ENCODE results near the gene KSR1. TPM values are rescaled to one million over a fixed set of nuclear protein-coding genes. Genes with fewer than 3 reads are reported as not detected.
A peak's percentile ranks its signal among the peaks of the same experiment; 100 is the strongest.

The KSR1 gene
- total RNA-seq, 6 donors from 2014 or later: 23.0 to 94.3 (median 60.9) TPM

GRCh38 chr17:27568216-27568615 is 112.0 kb downstream of the KSR1 start:
- Histone ChIP-seq H3K4me1 (peaks cover 11 to 54% (median 19%) of the 10 kb centered on the region in 4 donors), H3K27ac (no peak overlapping the region), H3K27me3 (no peaks in the 10 kb centered on the region), H3K36me3 (no peaks in the 10 kb centered on the region), H3K9me3 (no peaks in the 10 kb centered on the region), H3K4me3 (no peak overlapping the region)
- DNase-seq (no peak), ATAC-seq (ENCODE audit: low FRiP score in 2 of 2) (no peak)
- TF ChIP-seq EP300 (IDR thresholded peaks at IDR 0.05) (no peak), POLR2A (IDR thresholded peaks at IDR 0.05) (no peak), POLR2AphosphoS5 (IDR thresholded peaks at IDR 0.05) (no peak)
- TF ChIP-seq, protein P1, sequence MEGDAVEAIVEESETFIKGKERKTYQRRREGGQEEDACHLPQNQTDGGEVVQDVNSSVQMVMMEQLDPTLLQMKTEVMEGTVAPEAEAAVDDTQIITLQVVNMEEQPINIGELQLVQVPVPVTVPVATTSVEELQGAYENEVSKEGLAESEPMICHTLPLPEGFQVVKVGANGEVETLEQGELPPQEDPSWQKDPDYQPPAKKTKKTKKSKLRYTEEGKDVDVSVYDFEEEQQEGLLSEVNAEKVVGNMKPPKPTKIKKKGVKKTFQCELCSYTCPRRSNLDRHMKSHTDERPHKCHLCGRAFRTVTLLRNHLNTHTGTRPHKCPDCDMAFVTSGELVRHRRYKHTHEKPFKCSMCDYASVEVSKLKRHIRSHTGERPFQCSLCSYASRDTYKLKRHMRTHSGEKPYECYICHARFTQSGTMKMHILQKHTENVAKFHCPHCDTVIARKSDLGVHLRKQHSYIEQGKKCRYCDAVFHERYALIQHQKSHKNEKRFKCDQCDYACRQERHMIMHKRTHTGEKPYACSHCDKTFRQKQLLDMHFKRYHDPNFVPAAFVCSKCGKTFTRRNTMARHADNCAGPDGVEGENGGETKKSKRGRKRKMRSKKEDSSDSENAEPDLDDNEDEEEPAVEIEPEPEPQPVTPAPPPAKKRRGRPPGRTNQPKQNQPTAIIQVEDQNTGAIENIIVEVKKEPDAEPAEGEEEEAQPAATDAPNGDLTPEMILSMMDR (IDR thresholded peaks at IDR 0.05): no peak
- 91% methylated on average over 4 to 9 of the region's 9 CpGs for WGBS, 2 donors

DNA sequence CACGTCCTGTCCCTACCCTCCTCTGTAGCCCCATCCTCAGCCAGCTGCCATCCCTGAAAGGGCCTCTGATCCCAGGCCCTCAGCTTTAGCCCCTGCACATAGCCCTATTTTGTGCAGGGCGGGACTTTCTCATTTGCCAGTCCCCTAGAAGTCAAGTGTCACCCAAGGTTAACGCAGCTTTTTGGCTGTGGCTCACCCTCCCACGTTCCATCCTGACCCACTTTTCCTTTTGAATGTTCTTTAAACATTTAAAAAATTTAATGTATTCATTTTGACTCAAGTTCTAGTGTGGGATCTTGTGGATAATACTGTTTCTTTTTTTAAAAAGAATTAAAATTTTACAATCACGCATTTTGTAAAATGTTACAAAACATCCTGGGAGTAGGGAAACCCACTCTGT is 112.6 kb downstream of the KSR1 start:
- TF ChIP-seq, protein P1 (IDR thresholded peaks at IDR 0.05): no peak
- TF ChIP-seq POLR2AphosphoS5 (IDR thresholded peaks at IDR 0.05): no peak
- TF ChIP-seq POLR2A (IDR thresholded peaks at IDR 0.05): no peak
- TF ChIP-seq EP300 (IDR thresholded peaks at IDR 0.05): no peak
- Histone ChIP-seq H3K4me3 (no peak overlapping the region), H3K27me3 (no peaks in the 10 kb centered on the region), H3K4me1 (peaks cover 11 to 54% (median 18%) of the 10 kb centered on the region in 4 donors), H3K9me3 (no peaks in the 10 kb centered on the region), H3K27ac (no peak overlapping the region), H3K36me3 (no peaks in the 10 kb centered on the region)
- WGBS, 2 donors: 74 to 78% methylated on average over 5 of the region's 5 CpGs
- ATAC-seq (ENCODE audit: low FRiP score in 2 of 2) (no peak), DNase-seq (no peak)

GRCh38 chr17:27569257-27569722 is 113.0 kb downstream of the KSR1 start:
- Histone ChIP-seq H3K9me3 (no peaks in the 10 kb centered on the region), H3K36me3 (no peaks in the 10 kb centered on the region), H3K4me1 (peaks cover 11 to 52% (median 18%) of the 10 kb centered on the region in 4 donors), H3K4me3 (no peak overlapping the region), H3K27me3 (no peaks in the 10 kb centered on the region), H3K27ac (no peak overlapping the region)
- TF ChIP-seq POLR2AphosphoS5 (IDR thresholded peaks at IDR 0.05) (no peak), POLR2A (IDR thresholded peaks at IDR 0.05) (no peak), EP300 (IDR thresholded peaks at IDR 0.05) (no peak)
- TF ChIP-seq, protein P1 (IDR thresholded peaks at IDR 0.05): peak in 5 of 6 experiments; percentile 27 to 64 (median 43)
- DNase-seq (peak in 1 of 2 donors; percentile 63), ATAC-seq (ENCODE audit: low FRiP score in 2 of 2) (peak in 1 of 2 donors; percentile 51)
- 79 to 87% methylated on average over 6 of the region's 6 CpGs for WGBS, 2 donors

DNA sequence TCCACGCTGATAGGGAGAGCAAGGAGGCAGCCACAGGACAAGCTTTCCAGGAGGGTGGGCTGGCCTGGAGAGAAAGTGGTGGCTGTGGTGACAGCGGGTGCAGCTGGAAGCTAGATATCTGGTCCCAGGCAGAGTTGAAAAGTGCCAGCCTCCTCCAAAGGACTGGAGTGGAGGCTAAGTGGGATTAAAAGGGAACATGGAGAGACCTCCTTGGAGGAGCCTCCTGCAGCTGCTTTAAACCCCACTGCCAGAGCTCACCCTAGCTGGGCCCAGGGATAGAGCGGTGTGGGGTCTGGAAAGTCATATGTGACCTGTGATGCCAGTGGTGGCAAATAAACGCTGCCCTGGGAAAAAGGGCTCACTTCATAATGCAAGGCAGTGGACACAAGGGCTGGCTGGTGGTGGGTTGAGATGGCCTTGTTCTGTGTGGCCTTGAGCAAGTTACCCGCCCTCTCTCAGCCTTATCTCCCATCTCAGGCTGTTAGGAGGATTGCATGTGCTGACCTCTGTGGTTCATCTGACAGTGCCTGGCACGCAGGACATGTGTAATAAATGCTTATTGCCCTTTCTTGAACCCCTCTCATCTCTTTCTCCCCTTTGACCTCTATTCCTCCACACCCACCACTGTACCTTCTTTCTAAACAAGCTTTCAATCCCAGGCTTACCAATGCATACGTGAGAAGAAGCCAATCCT is 113.8 kb downstream of the KSR1 start:
- Histone ChIP-seq H3K4me1 (peaks cover 11 to 46% (median 14%) of the 10 kb centered on the region in 4 donors), H3K9me3 (no peaks in the 10 kb centered on the region), H3K27ac (peak overlapping the region in 1 of 4 donors; percentile 3), H3K4me3 (no peak overlapping the region), H3K36me3 (no peaks in the 10 kb centered on the region), H3K27me3 (no peaks in the 10 kb centered on the region)
- ATAC-seq (ENCODE audit: low FRiP score in 2 of 2) (no peak), DNase-seq (no peak)
- TF ChIP-seq POLR2AphosphoS5 (IDR thresholded peaks at IDR 0.05) (no peak), EP300 (IDR thresholded peaks at IDR 0.05) (no peak), POLR2A (IDR thresholded peaks at IDR 0.05) (no peak)
- TF ChIP-seq, protein P1 (IDR thresholded peaks at IDR 0.05): no peak
- 91 to 97% methylated on average over 7 of the region's 7 CpGs for WGBS, 2 donors

- 92 to 98% methylated on average over 6 to 7 of the region's 7 CpGs for WGBS, 2 donors
Measured at GRCh38 chr17:27570578-27570914, 114.3 kb downstream of the KSR1 start.

More at GRCh38 chr17:27570578-27570914, 114.3 kb downstream of the KSR1 start:
- peaks cover 13 to 46% (median 15%) of the 10 kb centered on the region in 4 donors for H3K4me1 ChIP-seq
- ATAC-seq (ENCODE audit: low FRiP score in 2 of 2): no peak
- no peak overlapping the region for H3K4me3 ChIP-seq
- TF ChIP-seq POLR2AphosphoS5 (IDR thresholded peaks at IDR 0.05) (no peak), POLR2A (IDR thresholded peaks at IDR 0.05) (no peak), EP300 (IDR thresholded peaks at IDR 0.05) (no peak)
- TF ChIP-seq, protein P1 (IDR thresholded peaks at IDR 0.05): no peak
- DNase-seq: no peak
- H3K9me3 ChIP-seq: no peaks in the 10 kb centered on the region
- H3K36me3 ChIP-seq: no peaks in the 10 kb centered on the region
- no peak overlapping the region for H3K27ac ChIP-seq
- H3K27me3 ChIP-seq: no peaks in the 10 kb centered on the region

All from upper lobe of left lung (tissue), 6 donors.